Activated T-helper 1 cell treated with Interleukin-2 at 50 U/mL for 16 hours (primary cell): ENCODE data around the gene IRF2BP2.
"Not testable (repeated sequence)": the region's sequence is repeated elsewhere in the genome, so short reads cannot be mapped to it uniquely, and the experiment has no call there.

Source experiments
- DNase-seq: peaks from one replicate; pipeline ENCODE4 v3.0.0-alpha.2; 2020; ENCODE audit warnings: low read depth

Gene IRF2BP2

DNA sequence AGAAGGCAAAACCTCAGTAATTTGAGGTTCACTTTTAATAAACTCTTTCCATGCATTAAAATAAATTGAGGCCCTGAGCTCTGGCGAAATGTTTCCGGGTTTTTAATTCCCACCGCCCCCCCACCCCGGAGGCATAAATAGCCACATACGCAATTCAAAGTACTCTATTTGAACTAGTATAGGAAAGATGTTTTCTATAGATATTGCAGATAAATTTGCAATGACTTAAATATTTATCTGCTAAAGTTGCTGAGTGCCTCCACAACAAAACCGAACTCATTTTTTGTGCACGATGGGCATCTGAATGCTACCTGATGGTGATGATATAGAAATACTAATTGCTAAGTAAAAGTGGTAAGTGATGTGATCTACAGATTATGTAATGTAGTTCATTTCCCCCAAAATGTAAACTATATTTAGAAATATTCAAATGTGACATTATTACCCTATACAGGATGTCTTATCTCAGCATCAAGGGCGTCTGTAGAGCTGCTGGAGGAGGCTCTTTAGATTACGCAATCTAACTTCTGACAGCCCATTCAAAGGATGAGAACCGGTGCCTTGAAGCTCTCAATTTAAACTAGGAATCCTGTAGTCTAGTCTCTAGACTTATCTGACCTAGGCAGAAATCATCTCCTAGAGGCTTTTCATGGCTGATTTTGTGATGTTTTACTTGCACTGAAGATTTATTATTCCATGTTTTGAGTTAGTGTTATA, 8.5 kb downstream of the IRF2BP2 start:
- DNase-seq: no peak

- no peak for DNase-seq
Observed at GRCh38 chr1:234600418-234601281, 9.3 kb downstream of the IRF2BP2 start.

DNA sequence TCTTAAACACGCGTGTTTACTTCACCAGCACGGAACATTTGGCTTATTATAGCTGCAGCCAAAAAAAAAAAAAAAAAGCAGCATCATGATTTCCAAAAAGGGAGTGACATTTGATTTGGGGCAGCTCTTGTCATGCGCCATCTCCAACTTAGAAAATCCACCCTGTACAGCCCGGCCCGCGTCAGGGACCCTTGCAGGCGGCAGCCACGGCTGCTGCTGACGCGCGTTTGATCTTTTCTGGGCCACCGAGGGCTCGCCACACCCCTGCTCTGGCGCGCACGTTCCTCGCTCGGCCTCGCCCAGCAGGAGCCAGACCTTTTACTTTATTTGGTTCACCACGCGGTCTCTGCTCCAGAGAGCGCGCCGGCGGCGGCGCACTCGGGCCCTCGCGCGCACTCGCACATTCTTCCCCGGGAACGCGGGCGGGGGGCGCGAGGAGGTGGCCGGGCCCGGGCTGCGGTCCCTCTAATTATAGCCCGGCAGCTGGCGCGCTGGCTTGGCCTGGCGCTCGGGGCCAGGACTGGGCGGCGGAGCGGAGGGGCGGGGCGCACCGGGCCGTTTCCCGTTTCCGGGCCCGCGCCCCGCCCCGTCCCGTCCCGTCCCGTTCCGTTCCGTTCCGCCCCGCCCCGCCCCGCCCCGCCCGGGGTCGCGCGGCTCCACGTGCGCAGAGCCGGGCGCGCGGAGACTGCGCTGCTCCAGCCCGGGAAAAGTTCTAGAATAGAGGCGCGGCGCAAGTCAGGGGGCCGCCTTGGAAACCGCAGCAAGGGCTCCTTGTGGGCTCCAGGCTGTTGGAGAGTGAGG, 10.2 kb downstream of the IRF2BP2 start:
- DNase-seq: peak; percentile 47

- no peak for DNase-seq
Observed at GRCh38 chr1:234598974-234599616, 10.9 kb downstream of the IRF2BP2 start.

DNA sequence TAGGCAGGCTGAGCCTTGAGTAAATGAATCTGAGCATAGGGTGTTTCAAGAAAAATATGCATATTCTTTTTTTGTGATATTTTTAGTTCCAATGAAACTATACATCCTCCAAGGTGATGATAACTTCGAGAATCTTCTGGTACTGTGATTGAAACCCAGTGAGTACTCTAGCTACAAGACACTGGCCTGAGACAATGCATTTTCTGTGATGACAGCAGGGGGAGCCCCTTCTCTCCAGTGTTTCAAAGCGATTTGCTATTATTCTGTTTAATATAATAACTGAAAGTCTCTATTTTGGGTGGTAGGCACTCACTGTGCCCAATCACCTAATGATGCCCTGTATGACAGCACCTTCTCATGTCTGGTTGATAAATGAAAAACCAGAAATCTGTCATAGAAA, 12.1 kb downstream of the IRF2BP2 start:
- DNase-seq: no peak

DNA sequence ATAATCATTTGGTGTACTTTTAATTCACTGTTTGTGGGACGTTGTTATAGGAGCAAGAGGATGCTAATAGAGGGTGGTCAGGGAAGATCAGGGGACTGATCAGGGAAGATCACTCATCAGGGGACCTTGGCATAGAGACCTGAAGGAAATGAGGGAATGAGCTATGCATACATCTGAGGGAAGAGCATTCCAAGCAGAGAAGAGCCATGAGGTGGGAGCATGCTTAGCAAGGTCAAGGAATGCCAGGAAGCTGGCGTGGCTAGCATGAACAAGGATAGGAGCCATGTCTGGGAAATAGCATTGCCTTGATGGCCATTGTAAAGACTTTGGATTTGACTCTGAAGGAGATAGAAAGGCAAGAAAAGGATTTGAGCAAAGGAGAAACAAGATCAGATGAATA, 14.1 kb downstream of the IRF2BP2 start:
- no peak for DNase-seq

GRCh38 chr1:234594575-234594974, 15.4 kb downstream of the IRF2BP2 start:
- not testable (repeated sequence) for DNase-seq

- no peak for DNase-seq
Observed at GRCh38 chr1:234593771-234594504, 16.0 kb downstream of the IRF2BP2 start.

DNA sequence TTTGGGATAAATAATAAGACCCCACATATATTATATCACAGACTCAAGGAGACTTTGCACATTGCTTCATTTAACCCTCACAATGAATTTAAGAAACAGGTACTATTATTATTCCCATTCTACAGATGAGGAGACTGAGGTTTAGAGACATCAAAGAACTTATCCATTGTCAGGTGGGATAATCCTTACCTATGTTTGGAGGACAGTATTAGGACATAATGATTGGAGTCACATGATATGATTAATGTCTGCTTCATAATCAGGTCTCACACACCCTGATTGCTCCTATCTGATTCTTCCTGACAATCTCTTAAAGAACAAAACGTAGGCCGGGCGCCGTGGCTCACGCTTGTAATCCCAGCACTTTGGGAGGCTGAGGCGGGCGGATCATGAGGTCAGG, 16.9 kb downstream of the IRF2BP2 start:
- DNase-seq: no peak

DNA sequence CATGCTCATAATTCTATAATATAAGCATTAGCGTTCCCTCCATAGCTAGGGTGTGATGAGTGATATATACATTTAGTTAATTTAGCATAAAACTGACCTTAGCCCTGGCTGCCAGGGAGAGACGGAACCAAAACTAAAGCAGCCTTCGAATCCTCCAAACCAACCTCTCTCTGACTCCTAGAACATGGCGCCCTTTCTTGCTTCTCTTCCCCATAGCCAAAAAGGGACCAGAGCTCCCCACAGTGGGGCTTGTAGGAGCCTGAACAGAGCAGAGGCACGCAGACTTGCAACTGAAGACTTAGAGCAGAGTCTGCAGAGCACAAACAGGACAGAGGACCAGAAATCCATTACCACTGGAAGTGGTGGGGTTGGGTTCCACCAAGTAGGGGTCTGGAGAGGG, 17.7 kb downstream of the IRF2BP2 start:
- no peak for DNase-seq

GRCh38 chr1:234591131-234591530, 18.8 kb downstream of the IRF2BP2 start:
- DNase-seq: no peak

GRCh38 chr1:234589854-234590620, 19.9 kb downstream of the IRF2BP2 start:
- no peak for DNase-seq

DNA sequence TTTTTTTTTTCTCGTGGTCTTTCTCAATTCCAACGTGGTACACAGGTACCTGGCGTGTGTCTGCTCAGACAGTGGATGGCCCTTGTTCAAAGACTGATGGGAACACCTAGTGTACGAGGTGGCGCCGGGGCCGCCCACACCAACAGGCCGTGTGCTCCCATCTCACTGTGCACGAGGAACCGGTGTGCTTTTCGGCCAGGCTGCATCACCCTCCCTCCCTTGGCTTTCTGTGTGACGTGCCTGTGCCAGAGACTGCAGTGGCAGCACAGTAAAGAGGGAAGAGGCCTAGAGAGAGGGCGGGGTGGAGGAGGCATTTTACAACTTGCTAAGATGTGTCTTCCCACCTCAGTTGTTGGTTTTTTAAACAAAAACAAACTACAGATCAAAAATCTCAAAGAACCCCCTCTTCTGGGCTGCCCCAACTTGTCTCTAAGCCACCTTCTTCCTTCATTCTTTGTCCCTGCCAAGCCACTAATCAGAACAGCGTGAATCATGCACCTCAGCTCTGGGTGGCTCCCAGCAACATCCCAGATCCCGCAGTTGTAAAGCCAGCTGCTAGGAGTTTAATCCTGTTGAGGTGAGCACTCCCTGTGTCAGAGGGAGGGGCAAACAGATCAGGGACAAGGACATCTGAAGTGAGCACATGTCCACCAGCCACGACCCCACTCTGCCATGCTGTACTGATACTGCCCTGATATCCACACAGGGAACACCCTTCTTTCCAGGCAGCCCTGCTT, 20.7 kb downstream of the IRF2BP2 start:
- no peak for DNase-seq

DNA sequence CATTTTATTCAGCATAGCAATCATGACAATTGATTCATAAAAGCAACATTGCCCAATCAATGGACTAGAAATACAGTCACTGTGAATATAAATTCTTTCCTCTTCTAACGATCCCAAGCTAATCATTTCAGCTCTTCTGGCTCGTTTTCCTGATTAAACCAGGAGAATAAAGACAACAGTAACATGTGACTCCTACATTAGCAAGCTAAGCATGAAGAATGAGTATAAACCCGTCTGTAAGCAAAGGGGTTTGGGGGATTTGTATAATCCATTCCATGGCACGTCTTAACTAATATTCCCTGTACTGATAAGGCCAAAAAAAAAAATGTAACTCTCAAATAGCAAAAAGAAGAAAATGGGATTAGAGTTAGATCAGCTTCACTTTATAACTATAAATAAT, 21.6 kb downstream of the IRF2BP2 start:
- no peak for DNase-seq

- no peak for DNase-seq
Observed at GRCh38 chr1:234586892-234587485, 23.0 kb downstream of the IRF2BP2 start.

DNA sequence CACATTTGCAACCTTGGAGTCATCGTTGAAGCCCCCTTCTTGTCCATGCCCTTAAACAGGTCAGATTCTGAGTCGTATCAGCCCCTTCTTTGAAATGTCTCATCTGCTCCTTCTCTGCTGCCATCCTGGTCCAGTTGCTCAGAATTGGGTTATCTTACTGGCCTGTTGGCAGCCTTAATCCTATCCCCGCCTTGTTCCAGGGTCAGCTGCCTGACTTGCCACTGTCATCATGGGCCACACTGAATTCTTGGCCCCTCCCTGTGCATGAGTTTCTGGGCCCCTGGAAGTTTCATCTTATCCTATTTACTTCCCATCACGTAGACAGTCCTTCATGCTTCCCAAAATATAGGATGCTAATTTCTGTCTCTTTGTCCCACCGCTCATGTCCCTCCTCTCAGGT, 23.7 kb downstream of the IRF2BP2 start:
- DNase-seq: no peak

DNA sequence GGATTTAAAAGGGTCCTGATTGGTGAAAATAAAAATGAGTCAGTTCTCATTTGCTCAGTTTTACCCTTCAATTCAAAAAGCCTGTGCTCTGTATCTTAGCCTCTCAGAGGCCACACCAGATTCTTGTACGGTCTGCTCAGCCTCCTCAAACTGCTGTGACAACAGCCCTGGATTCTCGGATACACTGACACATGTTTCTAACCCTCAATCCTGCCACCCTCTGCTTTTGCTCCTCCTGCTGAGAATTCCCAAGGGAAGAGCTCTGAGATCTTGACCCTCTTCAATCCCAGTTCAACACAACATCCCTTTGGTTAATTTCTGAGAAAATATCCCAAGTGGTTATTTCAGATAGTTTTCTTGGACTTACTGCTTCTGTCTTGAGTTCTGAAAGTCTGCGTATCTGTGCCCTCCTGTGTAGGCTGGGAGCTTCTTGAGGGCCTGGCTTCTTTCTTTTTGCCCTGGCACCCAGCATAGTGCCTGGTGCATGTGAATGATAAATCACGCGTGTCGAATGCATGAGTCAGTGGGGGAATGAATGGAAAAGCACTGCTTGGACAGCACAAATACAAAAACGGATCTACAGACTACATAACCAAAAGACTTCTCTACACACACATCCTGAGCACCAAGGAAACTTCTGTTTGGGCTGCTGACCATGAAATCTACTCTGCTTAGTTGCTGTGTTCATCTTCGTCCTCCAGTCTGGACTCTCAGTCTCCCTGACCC, 24.5 kb downstream of the IRF2BP2 start:
- no peak for DNase-seq

GRCh38 chr1:234584926-234585325, 25.1 kb downstream of the IRF2BP2 start:
- no peak for DNase-seq

GRCh38 chr1:234584420-234584805, 25.6 kb downstream of the IRF2BP2 start:
- no peak for DNase-seq
